ENCODE measurements around the gene LCOR.
"Not testable (repeated sequence)": the region's sequence is repeated elsewhere in the genome, so short reads cannot be mapped to it uniquely, and the experiment has no call there.

LCOR gene

GRCh38 chr10:97023401-97024167 is 191.5 kb downstream of the LCOR start:
- DNase-seq (no peak), ATAC-seq (replicated peaks) (no peak)
- H3K9me3 Mint-ChIP-seq: no peaks in the 10 kb centered on the region
- H3K4me1 Mint-ChIP-seq (ENCODE audit: low read depth in 2 of 2): peaks cover 0 to 2% of the 10 kb centered on the region in 2 donors
- no peak overlapping the region for H3K4me3 Mint-ChIP-seq
- H3K36me3 Mint-ChIP-seq (ENCODE audit: insufficient read depth): no peaks in the 10 kb centered on the region
- no peak overlapping the region for H3K27ac Mint-ChIP-seq
- H3K27me3 Mint-ChIP-seq: peaks cover 0 to 5% of the 10 kb centered on the region in 2 donors

GRCh38 chr10:97024168-97025073 is 192.3 kb downstream of the LCOR start:
- Mint-ChIP-seq H3K27ac (no peak overlapping the region), H3K9me3 (no peaks in the 10 kb centered on the region), H3K36me3 (ENCODE audit: insufficient read depth) (no peaks in the 10 kb centered on the region), H3K4me3 (no peak overlapping the region), H3K4me1 (ENCODE audit: low read depth in 2 of 2) (peaks cover 0 to 2% of the 10 kb centered on the region in 2 donors), H3K27me3 (peaks cover 0 to 9% of the 10 kb centered on the region in 2 donors)
- DNase-seq: no peak
- ATAC-seq (replicated peaks): no peak

GRCh38 chr10:97025613-97026242 is 193.6 kb downstream of the LCOR start:
- peak; percentile 62 for ATAC-seq (replicated peaks)
- Mint-ChIP-seq H3K27ac (no peak overlapping the region), H3K36me3 (ENCODE audit: insufficient read depth) (no peaks in the 10 kb centered on the region)

GRCh38 chr10:97028126-97028831 is 196.2 kb downstream of the LCOR start:
- no peaks in the 10 kb centered on the region for H3K9me3 Mint-ChIP-seq
- peaks cover 0 to 2% of the 10 kb centered on the region in 2 donors for H3K4me1 Mint-ChIP-seq (ENCODE audit: low read depth in 2 of 2)
- ATAC-seq (replicated peaks) (no peak), DNase-seq (no peak)
- H3K27me3 Mint-ChIP-seq: peaks cover 6 to 9% of the 10 kb centered on the region in 2 donors
- H3K27ac Mint-ChIP-seq: no peak overlapping the region
- no peak overlapping the region for H3K4me3 Mint-ChIP-seq
- no peaks in the 10 kb centered on the region for H3K36me3 Mint-ChIP-seq (ENCODE audit: insufficient read depth)

More at GRCh38 chr10:97025613-97026242, 193.6 kb downstream of the LCOR start:
- Mint-ChIP-seq H3K27me3 (peaks cover 0 to 9% of the 10 kb centered on the region in 2 donors), H3K4me1 (ENCODE audit: low read depth in 2 of 2) (peaks cover 0 to 2% of the 10 kb centered on the region in 2 donors), H3K4me3 (no peak overlapping the region), H3K9me3 (no peaks in the 10 kb centered on the region)
- peak; percentile 45 to 47 (median 46) for DNase-seq

- no peak for ATAC-seq (replicated peaks)
- no peaks in the 10 kb centered on the region for H3K9me3 Mint-ChIP-seq
- peaks cover 0 to 2% of the 10 kb centered on the region in 2 donors for H3K4me1 Mint-ChIP-seq (ENCODE audit: low read depth in 2 of 2)
- no peak overlapping the region for H3K4me3 Mint-ChIP-seq
- H3K27ac Mint-ChIP-seq: no peak overlapping the region
- DNase-seq: no peak
- H3K36me3 Mint-ChIP-seq (ENCODE audit: insufficient read depth): no peaks in the 10 kb centered on the region
- peaks cover 6 to 9% of the 10 kb centered on the region in 2 donors for H3K27me3 Mint-ChIP-seq
Observed at GRCh38 chr10:97028832-97029178, 196.7 kb downstream of the LCOR start.

GRCh38 chr10:97029271-97029670 is 197.2 kb downstream of the LCOR start:
- Mint-ChIP-seq H3K27me3 (peaks cover 6 to 9% of the 10 kb centered on the region in 2 donors), H3K36me3 (ENCODE audit: insufficient read depth) (no peaks in the 10 kb centered on the region), H3K4me1 (ENCODE audit: low read depth in 2 of 2) (peaks cover 0 to 2% of the 10 kb centered on the region in 2 donors), H3K27ac (peak overlapping the region in 1 of 2 donors; percentile 14), H3K4me3 (no peak overlapping the region), H3K9me3 (no peaks in the 10 kb centered on the region)
- ATAC-seq (replicated peaks) (no peak), DNase-seq (no peak)

- Mint-ChIP-seq H3K36me3 (ENCODE audit: insufficient read depth) (peaks cover 2% of the 10 kb centered on the region), H3K4me1 (ENCODE audit: low read depth in 2 of 2) (no peaks in the 10 kb centered on the region), H3K9me3 (no peaks in the 10 kb centered on the region), H3K4me3 (no peak overlapping the region), H3K27me3 (peaks cover 20 to 24% of the 10 kb centered on the region in 2 donors), H3K27ac (no peak overlapping the region)
- DNase-seq (no peak), ATAC-seq (replicated peaks) (no peak)
Observed at GRCh38 chr10:97030894-97031293, 198.8 kb downstream of the LCOR start.

GRCh38 chr10:97031459-97031858 is 199.4 kb downstream of the LCOR start:
- H3K4me3 Mint-ChIP-seq: no peak overlapping the region
- no peaks in the 10 kb centered on the region for H3K4me1 Mint-ChIP-seq (ENCODE audit: low read depth in 2 of 2)
- peaks cover 6% of the 10 kb centered on the region for H3K36me3 Mint-ChIP-seq (ENCODE audit: insufficient read depth)
- H3K27ac Mint-ChIP-seq: no peak overlapping the region
- H3K9me3 Mint-ChIP-seq: no peaks in the 10 kb centered on the region
- peaks cover 26 to 30% of the 10 kb centered on the region in 2 donors for H3K27me3 Mint-ChIP-seq
- ATAC-seq (replicated peaks) (no peak), DNase-seq (no peak)

GRCh38 chr10:97032624-97033023 is 200.5 kb downstream of the LCOR start:
- no peak for ATAC-seq (replicated peaks)

GRCh38 chr10:97033841-97034240 is 201.7 kb downstream of the LCOR start:
- not testable (repeated sequence) for H3K9me3 Mint-ChIP-seq; ATAC-seq (replicated peaks); DNase-seq; H3K36me3 Mint-ChIP-seq (ENCODE audit: insufficient read depth); H3K4me3 Mint-ChIP-seq; H3K27ac Mint-ChIP-seq
- Mint-ChIP-seq H3K27me3 (peaks cover 24 to 27% of the 10 kb centered on the region in 2 donors), H3K4me1 (ENCODE audit: low read depth in 2 of 2) (peaks cover 10 to 14% of the 10 kb centered on the region in 2 donors)

More at GRCh38 chr10:97032624-97033023, 200.5 kb downstream of the LCOR start:
- Mint-ChIP-seq H3K27ac (no peak overlapping the region), H3K9me3 (no peaks in the 10 kb centered on the region), H3K36me3 (ENCODE audit: insufficient read depth) (peaks cover 6% of the 10 kb centered on the region), H3K4me3 (no peak overlapping the region), H3K27me3 (peaks cover 27 to 32% of the 10 kb centered on the region in 2 donors), H3K4me1 (ENCODE audit: low read depth in 2 of 2) (peaks cover 8 to 9% of the 10 kb centered on the region in 2 donors)
- DNase-seq: no peak

- peaks cover 6% of the 10 kb centered on the region for H3K36me3 Mint-ChIP-seq (ENCODE audit: insufficient read depth)
- H3K9me3 Mint-ChIP-seq: no peaks in the 10 kb centered on the region
- no peak overlapping the region for H3K4me3 Mint-ChIP-seq
- ATAC-seq (replicated peaks) (no peak), DNase-seq (no peak)
- H3K27me3 Mint-ChIP-seq: peaks cover 22 to 27% of the 10 kb centered on the region in 2 donors
- H3K27ac Mint-ChIP-seq: no peak overlapping the region
- H3K4me1 Mint-ChIP-seq (ENCODE audit: low read depth in 2 of 2): peaks cover 10 to 14% of the 10 kb centered on the region in 2 donors
Observed at GRCh38 chr10:97034301-97034700, 202.2 kb downstream of the LCOR start.

GRCh38 chr10:97034958-97035769 is 203.1 kb downstream of the LCOR start:
- Mint-ChIP-seq H3K9me3 (no peaks in the 10 kb centered on the region), H3K27me3 (peaks cover 22 to 27% of the 10 kb centered on the region in 2 donors), H3K4me3 (no peak overlapping the region), H3K27ac (no peak overlapping the region), H3K4me1 (ENCODE audit: low read depth in 2 of 2) (peaks cover 10 to 14% of the 10 kb centered on the region in 2 donors), H3K36me3 (ENCODE audit: insufficient read depth) (peaks cover 10% of the 10 kb centered on the region)
- DNase-seq (no peak), ATAC-seq (replicated peaks) (no peak)
